GM19463 (cell line): ENCODE data around the gene UGT3A2.

Experiments used
- ATAC-seq: cut with Tn5 transposase; IDR thresholded peaks from one replicate; pipeline ENCODE4 v1.9.1; 2021; ENCODE audit warnings: mild to moderate bottlenecking, moderate library complexity; ENCODE audit not compliant: unreplicated experiment

UGT3A2 gene

GRCh38 chr5:36066540-36067210, at the start of gene UGT3A2:
UGT3A2 (minus strand) TSS chr5:36066882; CDS start chr5:36066789, 93 bp downstream.
- ATAC-seq = no peak

- no peak for ATAC-seq
Observed at GRCh38 chr5:36111238-36111637, 44.6 kb upstream of the UGT3A2 start.

GRCh38 chr5:36108758-36109460, 42.2 kb upstream of the UGT3A2 start:
- ATAC-seq = no peak

GRCh38 chr5:36105819-36106218, 39.1 kb upstream of the UGT3A2 start:
- no peak for ATAC-seq

- no peak for ATAC-seq
Observed at GRCh38 chr5:36099748-36100147, 33.1 kb upstream of the UGT3A2 start.

GRCh38 chr5:36096486-36096885, 29.8 kb upstream of the UGT3A2 start:
- no peak for ATAC-seq

GRCh38 chr5:36089989-36090388, 23.3 kb upstream of the UGT3A2 start:
- ATAC-seq = peak; percentile 72

- peak; percentile 93 for ATAC-seq
Observed at GRCh38 chr5:36079200-36079781, 12.6 kb upstream of the UGT3A2 start.

GRCh38 chr5:36078430-36078829, 11.7 kb upstream of the UGT3A2 start:
- ATAC-seq = no peak

- peak; percentile 71 for ATAC-seq
Observed at GRCh38 chr5:36073595-36074216, 7.0 kb upstream of the UGT3A2 start.

- ATAC-seq = peak; percentile 71
Observed at GRCh38 chr5:36070687-36071571, 4.2 kb upstream of the UGT3A2 start.

GRCh38 chr5:36068751-36069281, 2.1 kb upstream of the UGT3A2 start:
- no peak for ATAC-seq

GRCh38 chr5:36066001-36066539, 612 bp downstream of the UGT3A2 start:
- no peak for ATAC-seq

GRCh38 chr5:36060420-36060887, 6.2 kb downstream of the UGT3A2 start:
- no peak for ATAC-seq

GRCh38 chr5:36059571-36060419, 6.9 kb downstream of the UGT3A2 start:
- no peak for ATAC-seq

GRCh38 chr5:36058776-36059175, 7.9 kb downstream of the UGT3A2 start:
- ATAC-seq = no peak

GRCh38 chr5:36057386-36057785, 9.3 kb downstream of the UGT3A2 start:
- ATAC-seq = no peak

GRCh38 chr5:36056422-36056821, 10.3 kb downstream of the UGT3A2 start:
- no peak for ATAC-seq

GRCh38 chr5:36055984-36056383, 10.7 kb downstream of the UGT3A2 start:
- ATAC-seq = no peak
